Measurements from ENCODE around the gene PRKAA1.
"Not testable (repeated sequence)": the region's sequence is repeated elsewhere in the genome, so short reads cannot be mapped to it uniquely, and the experiment has no call there.

The PRKAA1 gene

DNA sequence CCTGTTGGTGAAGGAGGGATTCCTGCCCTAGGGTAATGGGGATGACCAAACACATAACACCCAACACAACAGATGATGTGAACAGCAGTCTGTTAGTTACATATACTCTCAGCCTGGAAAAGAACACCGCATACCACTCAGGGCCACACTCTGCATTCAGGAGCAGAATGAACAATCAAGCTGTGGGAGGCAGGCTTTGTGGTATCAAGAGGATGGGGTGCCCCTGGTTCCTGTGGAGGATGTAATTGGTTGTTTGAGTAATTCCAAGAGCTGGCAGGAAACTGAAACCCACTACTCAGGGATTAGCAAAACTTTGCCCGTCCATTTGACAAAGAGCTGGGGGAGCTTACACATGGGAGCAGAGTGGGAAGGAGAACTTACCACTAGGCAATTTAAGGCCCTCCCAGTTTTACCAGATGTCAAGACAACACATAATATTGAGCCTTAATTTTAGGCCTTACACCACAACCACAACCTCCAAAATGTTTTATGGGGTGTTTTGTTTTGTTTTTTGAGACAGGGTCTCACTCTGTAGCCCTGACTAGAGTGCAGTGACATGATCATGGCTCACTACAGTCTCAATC, 15.6 kb upstream of the PRKAA1 start:
- Histone ChIP-seq H3K36me3 (ENCODE audit: control insufficient read depth, insufficient read depth, low read length) (no peaks in the 10 kb centered on the region), H3K27ac (ENCODE audit: low read depth, low read length) (no peak overlapping the region), H3K9ac (ENCODE audit: low read length) (no peak overlapping the region), H3K9me3 (ENCODE audit: control insufficient read depth, insufficient read depth, low read depth, low read length) (no peaks in the 10 kb centered on the region), H3K27me3 (ENCODE audit: control insufficient read depth, insufficient read depth, low read length) (no peaks in the 10 kb centered on the region), H3K4me1 (ENCODE audit: control insufficient read depth, insufficient read depth, low read length) (no peaks in the 10 kb centered on the region), H3K4me3 (ENCODE audit: low read depth, low read length) (no peak overlapping the region)

GRCh38 chr5:40812125-40812524, 14.0 kb upstream of the PRKAA1 start:
- H3K4me3 ChIP-seq (ENCODE audit: low read depth, low read length), result no peak overlapping the region
- H3K27me3 ChIP-seq (ENCODE audit: control insufficient read depth, insufficient read depth, low read length), result no peaks in the 10 kb centered on the region
- no peak overlapping the region for H3K9ac ChIP-seq (ENCODE audit: low read length)
- H3K4me1 ChIP-seq (ENCODE audit: control insufficient read depth, insufficient read depth, low read length), result peaks cover 4% of the 10 kb centered on the region; the same call in 1 of the 2 replicates
- no peaks in the 10 kb centered on the region for H3K9me3 ChIP-seq (ENCODE audit: control insufficient read depth, insufficient read depth, low read depth, low read length)
- H3K27ac ChIP-seq (ENCODE audit: low read depth, low read length), result no peak overlapping the region
- H3K36me3 ChIP-seq (ENCODE audit: control insufficient read depth, insufficient read depth, low read length), result no peaks in the 10 kb centered on the region

- Histone ChIP-seq H3K36me3 (ENCODE audit: control insufficient read depth, insufficient read depth, low read length) (no peaks in the 10 kb centered on the region), H3K4me3 (ENCODE audit: low read depth, low read length) (peak overlapping the region; percentile 25; the same call in 1 of the 2 replicates), H3K9me3 (ENCODE audit: control insufficient read depth, insufficient read depth, low read depth, low read length) (no peaks in the 10 kb centered on the region), H3K4me1 (ENCODE audit: control insufficient read depth, insufficient read depth, low read length) (peaks cover 12% of the 10 kb centered on the region), H3K27ac (ENCODE audit: low read depth, low read length) (no peak overlapping the region), H3K27me3 (ENCODE audit: control insufficient read depth, insufficient read depth, low read length) (no peaks in the 10 kb centered on the region), H3K9ac (ENCODE audit: low read length) (no peak overlapping the region)
These were observed 3.8 kb upstream of the PRKAA1 start for GRCh38 chr5:40801771-40802562.

DNA sequence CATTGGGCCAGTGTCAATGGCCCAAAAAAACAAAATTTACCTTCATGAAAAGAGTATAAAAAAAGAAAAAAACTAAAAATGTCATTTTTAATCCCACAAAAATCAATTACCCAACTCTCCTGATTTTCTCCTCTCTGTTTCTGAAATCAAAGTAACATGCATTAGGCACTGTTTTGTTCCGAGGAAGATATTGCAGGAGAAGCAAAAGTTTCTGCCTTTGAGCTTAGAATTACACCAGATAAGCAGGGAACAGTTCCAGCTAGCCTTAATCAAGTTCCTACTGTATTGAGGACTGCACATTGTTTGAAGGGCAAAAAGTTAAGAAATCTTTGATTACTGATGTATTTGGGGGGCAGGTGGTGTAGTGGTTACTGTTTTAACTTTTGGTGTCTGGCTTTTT, 1.1 kb upstream of the PRKAA1 start:
- Histone ChIP-seq H3K9me3 (ENCODE audit: control insufficient read depth, insufficient read depth, low read depth, low read length) (no peaks in the 10 kb centered on the region), H3K27ac (ENCODE audit: low read depth, low read length) (no peak overlapping the region), H3K4me3 (ENCODE audit: low read depth, low read length) (peak overlapping the region; percentile 97), H3K27me3 (ENCODE audit: control insufficient read depth, insufficient read depth, low read length) (no peaks in the 10 kb centered on the region), H3K4me1 (ENCODE audit: control insufficient read depth, insufficient read depth, low read length) (peaks cover 12% of the 10 kb centered on the region), H3K36me3 (ENCODE audit: control insufficient read depth, insufficient read depth, low read length) (peaks cover 6% of the 10 kb centered on the region; the same call in 1 of the 2 replicates), H3K9ac (ENCODE audit: low read length) (peak overlapping the region; percentile 79)

DNA sequence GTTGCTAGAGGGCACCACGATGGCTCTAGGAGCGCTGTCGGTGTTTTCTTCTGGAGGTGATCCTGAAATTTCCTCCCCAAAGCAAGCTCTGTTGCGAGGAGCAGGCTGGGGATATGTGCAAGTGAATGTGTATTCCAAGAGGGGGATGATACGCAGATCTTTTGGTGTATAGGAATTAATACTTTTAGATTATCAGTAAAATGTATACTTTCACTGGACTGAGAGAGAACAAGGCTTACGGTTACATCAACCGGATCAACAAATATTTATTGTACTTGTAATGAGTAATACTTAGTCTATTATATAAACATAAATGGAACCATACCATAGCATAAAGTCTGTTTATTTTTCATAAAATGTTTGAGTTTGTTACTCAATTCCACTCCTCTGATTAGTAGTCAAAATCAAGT, 632 bp upstream of the PRKAA1 start:
- H3K4me1 ChIP-seq (ENCODE audit: control insufficient read depth, insufficient read depth, low read length), result peaks cover 12% of the 10 kb centered on the region
- H3K4me3 ChIP-seq (ENCODE audit: low read depth, low read length), result peak overlapping the region; percentile 97
- peak overlapping the region; percentile 77; the same call in 1 of the 2 replicates for H3K27ac ChIP-seq (ENCODE audit: low read depth, low read length)
- H3K36me3 ChIP-seq (ENCODE audit: control insufficient read depth, insufficient read depth, low read length), result peaks cover 6% of the 10 kb centered on the region; the same call in 1 of the 2 replicates
- no peaks in the 10 kb centered on the region for H3K27me3 ChIP-seq (ENCODE audit: control insufficient read depth, insufficient read depth, low read length)
- peak overlapping the region; percentile 79 for H3K9ac ChIP-seq (ENCODE audit: low read length)
- no peaks in the 10 kb centered on the region for H3K9me3 ChIP-seq (ENCODE audit: control insufficient read depth, insufficient read depth, low read depth, low read length)

- Histone ChIP-seq H3K4me1 (ENCODE audit: control insufficient read depth, insufficient read depth, low read length) (peaks cover 12% of the 10 kb centered on the region), H3K9me3 (ENCODE audit: control insufficient read depth, insufficient read depth, low read depth, low read length) (no peaks in the 10 kb centered on the region), H3K27me3 (ENCODE audit: control insufficient read depth, insufficient read depth, low read length) (no peaks in the 10 kb centered on the region), H3K27ac (ENCODE audit: low read depth, low read length) (peak overlapping the region; percentile 90; the same call in 1 of the 2 replicates), H3K9ac (ENCODE audit: low read length) (peak overlapping the region; percentile 97), H3K4me3 (ENCODE audit: low read depth, low read length) (peak overlapping the region; percentile 97), H3K36me3 (ENCODE audit: control insufficient read depth, insufficient read depth, low read length) (peaks cover 6% of the 10 kb centered on the region; the same call in 1 of the 2 replicates)
These were observed 732 bp downstream of the PRKAA1 start for GRCh38 chr5:40797273-40798011.

DNA sequence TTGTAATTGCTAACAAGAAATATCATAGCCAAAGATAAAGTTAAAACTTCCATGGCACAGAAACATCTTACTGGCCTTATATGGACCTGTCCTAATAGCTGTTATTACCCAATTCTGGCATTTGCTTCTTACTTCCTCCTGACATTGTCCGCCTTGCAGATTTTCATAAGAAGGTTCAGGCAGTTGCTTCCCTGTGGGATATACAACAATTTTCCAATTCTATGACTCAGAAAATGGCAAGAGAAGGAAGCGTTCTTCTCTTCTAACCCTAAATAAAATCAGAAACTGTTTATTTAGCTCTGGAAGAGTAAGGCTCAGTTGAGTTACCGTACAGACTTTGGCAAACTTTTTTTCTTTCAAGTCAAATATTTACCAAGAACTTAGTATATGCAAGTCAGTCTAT, 1.7 kb downstream of the PRKAA1 start:
- Histone ChIP-seq H3K27ac (ENCODE audit: low read depth, low read length) (no peak overlapping the region), H3K4me1 (ENCODE audit: control insufficient read depth, insufficient read depth, low read length) (peaks cover 4% of the 10 kb centered on the region; the same call in 1 of the 2 replicates), H3K9ac (ENCODE audit: low read length) (no peak overlapping the region), H3K36me3 (ENCODE audit: control insufficient read depth, insufficient read depth, low read length) (peaks cover 6% of the 10 kb centered on the region; the same call in 1 of the 2 replicates), H3K27me3 (ENCODE audit: control insufficient read depth, insufficient read depth, low read length) (no peaks in the 10 kb centered on the region), H3K9me3 (ENCODE audit: control insufficient read depth, insufficient read depth, low read depth, low read length) (no peaks in the 10 kb centered on the region), H3K4me3 (ENCODE audit: low read depth, low read length) (peak overlapping the region; percentile 97)

DNA sequence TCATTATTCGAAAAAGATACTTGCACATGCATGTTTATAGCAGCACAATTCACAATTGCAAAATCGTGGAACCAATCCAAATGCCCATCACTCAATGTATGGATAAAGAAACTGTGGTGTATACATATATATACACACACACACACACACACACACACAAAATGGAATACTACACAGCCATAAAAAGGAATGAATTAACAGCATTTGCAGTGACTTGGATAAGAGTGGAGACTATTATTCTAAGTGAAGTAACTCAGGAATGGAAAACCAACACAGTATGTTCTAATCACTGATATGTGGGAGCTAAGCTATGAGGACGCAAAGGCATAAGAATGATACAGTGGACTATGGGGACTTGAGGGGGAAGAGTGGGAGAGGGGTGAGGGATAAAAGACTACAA, 3.3 kb downstream of the PRKAA1 start:
- not testable (repeated sequence) for H3K27me3 ChIP-seq (ENCODE audit: control insufficient read depth, insufficient read depth, low read length); H3K4me1 ChIP-seq (ENCODE audit: control insufficient read depth, insufficient read depth, low read length); H3K9me3 ChIP-seq (ENCODE audit: control insufficient read depth, insufficient read depth, low read depth, low read length); H3K36me3 ChIP-seq (ENCODE audit: control insufficient read depth, insufficient read depth, low read length); H3K4me3 ChIP-seq (ENCODE audit: low read depth, low read length); H3K27ac ChIP-seq (ENCODE audit: low read depth, low read length); H3K9ac ChIP-seq (ENCODE audit: low read length)

DNA sequence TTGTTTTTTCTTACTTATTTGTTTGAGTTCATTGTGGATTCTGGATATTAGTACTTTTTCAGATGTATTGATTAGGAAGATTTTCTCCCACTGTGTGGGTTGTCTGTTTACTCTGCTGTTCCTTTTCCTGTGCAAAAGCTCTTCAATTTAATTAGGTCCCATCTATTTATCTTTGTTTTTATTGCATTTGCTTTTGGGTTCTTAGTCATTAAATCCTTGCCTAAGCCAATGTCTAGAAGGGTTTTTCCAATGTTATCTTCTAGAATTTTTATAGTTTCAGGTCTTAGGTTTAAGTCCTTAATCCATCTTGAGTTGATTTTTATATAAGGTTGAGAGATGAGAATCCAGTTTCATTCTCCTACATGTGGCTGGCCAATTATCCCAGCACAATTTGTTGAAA, 3.8 kb downstream of the PRKAA1 start:
- H3K4me1 ChIP-seq (ENCODE audit: control insufficient read depth, insufficient read depth, low read length), result not testable (repeated sequence)

DNA sequence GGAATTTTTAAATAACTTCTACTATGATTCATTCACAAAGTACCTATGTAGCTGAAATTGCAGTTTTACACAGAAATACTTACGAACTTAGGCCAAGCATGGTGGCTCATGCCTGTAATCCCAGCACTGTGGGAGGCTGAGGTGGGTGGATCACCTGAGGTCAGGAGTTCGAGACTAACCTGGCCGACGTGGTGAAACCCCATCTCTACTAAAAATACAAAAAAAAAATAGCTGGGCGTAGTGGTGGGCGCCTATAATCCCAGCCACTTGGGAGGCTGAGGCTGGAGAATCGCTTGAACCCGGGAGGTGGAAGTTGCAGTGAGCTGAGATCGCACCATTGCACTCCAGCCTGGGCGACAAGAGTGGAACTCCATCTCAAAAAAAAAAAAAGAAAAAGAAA, 5.5 kb downstream of the PRKAA1 start:
- not testable (repeated sequence) for H3K9ac ChIP-seq (ENCODE audit: low read length)

More for the DNA sequence above, 3.8 kb downstream of the PRKAA1 start:
- not testable (repeated sequence) for H3K27ac ChIP-seq (ENCODE audit: low read depth, low read length); H3K27me3 ChIP-seq (ENCODE audit: control insufficient read depth, insufficient read depth, low read length); H3K9ac ChIP-seq (ENCODE audit: low read length); H3K9me3 ChIP-seq (ENCODE audit: control insufficient read depth, insufficient read depth, low read depth, low read length); H3K4me3 ChIP-seq (ENCODE audit: low read depth, low read length); H3K36me3 ChIP-seq (ENCODE audit: control insufficient read depth, insufficient read depth, low read length)

GRCh38 chr5:40791715-40792139, 6.4 kb downstream of the PRKAA1 start:
- Histone ChIP-seq H3K36me3 (ENCODE audit: control insufficient read depth, insufficient read depth, low read length) (peaks cover 18% of the 10 kb centered on the region; the same call in 1 of the 2 replicates), H3K9ac (ENCODE audit: low read length) (no peak overlapping the region), H3K27ac (ENCODE audit: low read depth, low read length) (no peak overlapping the region), H3K4me3 (ENCODE audit: low read depth, low read length) (no peak overlapping the region), H3K4me1 (ENCODE audit: control insufficient read depth, insufficient read depth, low read length) (no peaks in the 10 kb centered on the region), H3K27me3 (ENCODE audit: control insufficient read depth, insufficient read depth, low read length) (no peaks in the 10 kb centered on the region), H3K9me3 (ENCODE audit: control insufficient read depth, insufficient read depth, low read depth, low read length) (peaks cover 3% of the 10 kb centered on the region; the same call in 1 of the 2 replicates)

More for the DNA sequence above, 5.5 kb downstream of the PRKAA1 start:
- not testable (repeated sequence) for H3K27me3 ChIP-seq (ENCODE audit: control insufficient read depth, insufficient read depth, low read length); H3K9me3 ChIP-seq (ENCODE audit: control insufficient read depth, insufficient read depth, low read depth, low read length); H3K4me1 ChIP-seq (ENCODE audit: control insufficient read depth, insufficient read depth, low read length); H3K27ac ChIP-seq (ENCODE audit: low read depth, low read length); H3K4me3 ChIP-seq (ENCODE audit: low read depth, low read length)
- H3K36me3 ChIP-seq (ENCODE audit: control insufficient read depth, insufficient read depth, low read length), result peaks cover 18% of the 10 kb centered on the region; the same call in 1 of the 2 replicates
